Measurements from ENCODE around the gene USP10.
A peak's percentile ranks its signal among the peaks of the same experiment; 100 is the strongest.

The USP10 gene

GRCh38 chr16:84714028-84714427, 14.2 kb downstream of the USP10 start:
- no peak for TF ChIP-seq JUND (IDR thresholded peaks at IDR 0.05; ENCODE audit: low read depth)
- no peak for DNase-seq (ENCODE audit: low read depth in 1 of 2, low spot score in 1 of 2)

DNA sequence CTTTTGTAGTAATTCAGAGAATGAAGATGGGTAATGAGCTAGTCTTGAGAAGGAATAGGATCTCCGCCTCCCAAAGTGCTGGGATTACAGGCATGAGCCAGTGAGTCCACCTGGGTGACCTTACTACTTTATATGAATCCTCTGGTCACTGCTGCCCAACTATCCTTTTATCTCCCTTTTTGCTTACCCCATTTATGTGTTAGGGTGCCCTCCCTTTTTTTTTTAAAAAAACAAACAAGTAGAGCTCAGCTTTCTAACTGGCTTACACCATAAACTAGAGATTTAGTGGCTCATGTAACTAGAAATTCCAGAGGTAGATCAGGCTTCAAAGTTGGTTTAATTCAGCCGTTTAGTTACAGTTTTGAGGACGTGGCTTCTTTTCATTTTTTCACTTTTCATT, 15.6 kb downstream of the USP10 start:
- no peak for DNase-seq (ENCODE audit: low read depth in 1 of 2, low spot score in 1 of 2)
- in situ Hi-C loops (cut with HindIII; ENCODE audit: low pct_unique_long_range_greater_than_20kb, low sequenced_read_pairs): no loop called here

More at GRCh38 chr16:84714028-84714427, 14.2 kb downstream of the USP10 start:
- in situ Hi-C loops (cut with HindIII; ENCODE audit: low pct_unique_long_range_greater_than_20kb, low sequenced_read_pairs): no loop called here

DNA sequence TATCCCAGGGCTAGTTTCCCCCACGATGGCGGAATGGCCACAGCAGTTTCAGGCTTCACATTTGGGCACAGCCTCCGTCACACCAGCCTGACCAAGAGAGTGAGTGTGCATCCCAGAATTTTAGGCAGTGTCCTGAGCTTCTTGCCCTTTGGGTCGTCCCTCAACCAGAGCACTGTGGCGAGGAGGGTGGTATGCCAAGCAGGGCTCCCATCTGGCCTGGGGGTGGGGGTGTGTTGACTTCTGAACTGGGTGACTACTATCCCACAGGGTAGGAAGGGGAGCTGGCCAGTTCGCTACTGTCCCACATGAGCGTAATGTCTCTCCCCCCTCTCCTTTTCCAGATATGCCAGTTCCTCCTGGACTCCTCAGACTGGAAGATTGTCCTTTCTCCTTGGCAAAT, 16.1 kb downstream of the USP10 start:
- in situ Hi-C loops (cut with HindIII; ENCODE audit: low pct_unique_long_range_greater_than_20kb, low sequenced_read_pairs): no loop called here
- DNase-seq (ENCODE audit: low read depth in 1 of 2, low spot score in 1 of 2): no peak
- no peak for TF ChIP-seq JUND (IDR thresholded peaks at IDR 0.05; ENCODE audit: low read depth)

More for the DNA sequence above, 15.6 kb downstream of the USP10 start:
- no peak for TF ChIP-seq JUND (IDR thresholded peaks at IDR 0.05; ENCODE audit: low read depth)

DNA sequence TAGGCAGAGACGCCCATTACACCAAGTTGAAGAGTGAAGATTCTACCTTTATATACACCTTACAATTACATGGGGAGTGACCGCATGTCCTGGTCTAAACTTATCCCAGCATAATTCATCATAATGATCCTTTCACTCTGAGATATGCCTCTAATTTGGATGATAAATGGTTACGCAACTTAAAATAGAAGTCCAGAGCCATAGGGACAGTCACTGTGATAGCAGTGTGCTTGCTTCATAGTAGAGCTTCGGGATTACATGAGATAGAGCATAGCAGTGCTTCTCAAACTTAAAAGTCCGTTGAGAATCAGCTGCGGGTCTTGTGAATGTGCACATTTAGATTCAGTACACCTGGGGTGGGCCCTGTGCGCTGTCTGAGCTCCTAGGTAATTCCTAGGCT, 16.9 kb downstream of the USP10 start:
- in situ Hi-C loops (cut with HindIII; ENCODE audit: low pct_unique_long_range_greater_than_20kb, low sequenced_read_pairs): no loop called here
- no peak for TF ChIP-seq JUND (IDR thresholded peaks at IDR 0.05; ENCODE audit: low read depth)
- DNase-seq (ENCODE audit: low read depth in 1 of 2, low spot score in 1 of 2): no peak

- no peak for TF ChIP-seq JUND (IDR thresholded peaks at IDR 0.05; ENCODE audit: low read depth)
- in situ Hi-C loops (cut with HindIII; ENCODE audit: low pct_unique_long_range_greater_than_20kb, low sequenced_read_pairs): no loop called here
- DNase-seq (ENCODE audit: low read depth in 1 of 2, low spot score in 1 of 2): no peak
Observed at GRCh38 chr16:84717484-84717883, 17.7 kb downstream of the USP10 start.

GRCh38 chr16:84720177-84720579, 20.4 kb downstream of the USP10 start:
- in situ Hi-C loops (cut with HindIII; ENCODE audit: low pct_unique_long_range_greater_than_20kb, low sequenced_read_pairs): no loop called here
- DNase-seq (ENCODE audit: low read depth in 1 of 2, low spot score in 1 of 2): no peak
- no peak for TF ChIP-seq JUND (IDR thresholded peaks at IDR 0.05; ENCODE audit: low read depth)

GRCh38 chr16:84722068-84722467, 22.3 kb downstream of the USP10 start:
- no peak for TF ChIP-seq JUND (IDR thresholded peaks at IDR 0.05; ENCODE audit: low read depth)
- in situ Hi-C loops (cut with HindIII; ENCODE audit: low pct_unique_long_range_greater_than_20kb, low sequenced_read_pairs): no loop called here
- no peak for DNase-seq (ENCODE audit: low read depth in 1 of 2, low spot score in 1 of 2)

- TF ChIP-seq JUND (IDR thresholded peaks at IDR 0.05; ENCODE audit: low read depth): no peak
- no peak for DNase-seq (ENCODE audit: low read depth in 1 of 2, low spot score in 1 of 2)
- in situ Hi-C loops (cut with HindIII; ENCODE audit: low pct_unique_long_range_greater_than_20kb, low sequenced_read_pairs): no loop called here
Observed at GRCh38 chr16:84723906-84724305, 24.1 kb downstream of the USP10 start.

- in situ Hi-C loops (cut with HindIII; ENCODE audit: low pct_unique_long_range_greater_than_20kb, low sequenced_read_pairs): no loop called here
- no peak for TF ChIP-seq JUND (IDR thresholded peaks at IDR 0.05; ENCODE audit: low read depth)
- DNase-seq (ENCODE audit: low read depth in 1 of 2, low spot score in 1 of 2): peak in 1 of 2 experiments; percentile 69
Observed at GRCh38 chr16:84724606-84725309, 25.0 kb downstream of the USP10 start.

- TF ChIP-seq JUND (IDR thresholded peaks at IDR 0.05; ENCODE audit: low read depth): no peak
- peak in 1 of 2 experiments; percentile 64 for DNase-seq (ENCODE audit: low read depth in 1 of 2, low spot score in 1 of 2)
- in situ Hi-C loops (cut with HindIII; ENCODE audit: low pct_unique_long_range_greater_than_20kb, low sequenced_read_pairs): no loop called here
Observed at GRCh38 chr16:84725481-84726078, 25.8 kb downstream of the USP10 start.

DNA sequence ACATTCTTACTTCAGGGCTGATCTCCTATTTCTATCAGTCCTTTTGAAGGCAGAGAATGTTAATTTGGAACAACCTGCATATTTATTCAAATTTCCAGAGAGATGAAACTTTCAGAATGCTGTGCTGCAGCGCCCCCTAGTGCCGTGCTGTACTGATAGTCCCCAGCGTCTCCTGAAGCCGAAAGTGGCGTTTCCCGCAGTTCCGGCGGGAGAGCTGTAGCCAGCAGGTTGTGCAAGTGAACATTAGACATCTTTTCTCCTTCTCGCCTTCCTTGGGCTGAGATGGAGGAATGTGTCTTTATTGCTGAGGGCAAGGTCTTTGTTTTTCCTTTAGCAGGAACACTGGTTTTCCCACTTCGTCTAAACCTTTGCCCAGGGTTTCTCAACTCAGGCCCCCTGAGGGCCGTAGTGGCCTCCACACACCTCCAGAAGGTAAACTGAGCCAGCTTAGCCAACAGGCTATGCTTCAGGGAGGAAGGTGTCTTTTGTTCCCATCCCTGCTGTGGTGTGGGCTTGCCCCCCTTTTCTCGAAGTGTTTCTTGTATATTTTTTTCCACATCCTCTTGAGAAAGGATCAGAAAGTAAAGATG, 26.4 kb downstream of the USP10 start:
- in situ Hi-C loops (cut with HindIII; ENCODE audit: low pct_unique_long_range_greater_than_20kb, low sequenced_read_pairs): no loop called here
- TF ChIP-seq JUND (IDR thresholded peaks at IDR 0.05; ENCODE audit: low read depth): no peak
- peak; percentile 35 to 95 for DNase-seq (ENCODE audit: low read depth in 1 of 2, low spot score in 1 of 2)

- TF ChIP-seq JUND (IDR thresholded peaks at IDR 0.05; ENCODE audit: low read depth): no peak
- DNase-seq (ENCODE audit: low read depth in 1 of 2, low spot score in 1 of 2): no peak
- in situ Hi-C loops (cut with HindIII; ENCODE audit: low pct_unique_long_range_greater_than_20kb, low sequenced_read_pairs): no loop called here
Observed at GRCh38 chr16:84726669-84727467, 27.1 kb downstream of the USP10 start.
